H1 (cell line): ENCODE results near the gene HSD3B1. TPM values are rescaled to one million over a fixed set of nuclear protein-coding genes. Genes with fewer than 3 reads are reported as not detected.

Experiments used
- BRCA1 ChIP-seq: IDR thresholded peaks from 2 replicates; pipeline ENCODE4 v1.6.1; 2012; ENCODE audit warnings: low read depth, low read length, improper control_type of control experiment
- NANOG ChIP-seq: IDR thresholded peaks from 2 replicates; pipeline ENCODE4 v1.6.1; 2011; ENCODE audit warnings: low read length, low read depth, mild to moderate bottlenecking, inconsistent platforms; ENCODE audit not compliant: insufficient read depth, poor library complexity, severe bottlenecking
- SIN3A ChIP-seq, 2 experiments: IDR thresholded peaks in 1 of 2; conservative IDR thresholded peaks in 1 of 2; 2 replicates each; pipeline ENCODE4 v1.6.1; 2011 to 2012; ENCODE audit warnings: low read length in 2 of 2, improper control_type of control experiment in 1 of 2, low read depth in 1 of 2, mild to moderate bottlenecking in 1 of 2
- polyA plus RNA-seq, 7 experiments: library from polyadenylated mRNA; depleted of rRNA in 3 of 7; stranded (reverse) in 5 of 7; unstranded in 2 of 7; fragments of >200 nt in 5 of 7; fragments of 200-250 nt in 2 of 7; gene quantifications; 1 replicate in 5 of 7; 2 replicates in 1 of 7; 4 replicates in 1 of 7; pipeline versions ENCODE4 v1.2.1 to v1.2.3, GENCODE V29; 2011 to 2013; ENCODE audit warnings: missing spikeins in 2 of 7, mixed read lengths in 2 of 7
- total RNA-seq: library from RNA; stranded (reverse); fragmentation: NEBNext Ultra II Directional; extraction: Animal tissue kit (Norgen Biotek cat#: 25700); gene quantifications from 2 replicates; pipeline ENCODE4 v1.2.1, GENCODE V29; 2021

The HSD3B1 gene
- total and polyA plus RNA-seq, 2 of the 8 experiments (the other 6 are each of a cell fraction or from before 2014, with no cell fraction given), result not detected

DNA sequence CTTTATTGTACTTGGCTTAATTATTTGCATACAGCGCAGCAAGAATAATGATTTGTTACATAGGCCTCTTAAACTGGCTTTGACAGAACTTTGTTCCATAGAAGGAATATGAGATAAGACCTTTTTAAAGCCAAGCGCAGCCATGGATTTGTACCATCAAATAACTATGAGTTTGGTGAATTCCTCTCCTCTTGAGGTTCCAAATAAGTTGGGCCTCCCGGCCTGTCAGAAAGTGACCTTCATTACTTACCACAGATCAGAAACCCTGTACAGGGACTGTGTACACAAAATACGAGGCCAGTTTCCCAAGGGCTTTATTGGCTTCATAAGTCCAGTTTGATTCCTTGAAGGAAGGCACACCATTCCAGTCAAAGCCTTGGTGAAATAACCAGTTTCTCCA, 21.8 kb upstream of the HSD3B1 start (continued):
- TF ChIP-seq NANOG (no peak), SIN3A (conservative IDR thresholded peaks at IDR 0.05 in 1 of 2, IDR thresholded peaks at IDR 0.05 in 1 of 2; ENCODE audit: low read depth in 1 of 2, low read length in 2 of 2) (no peak), BRCA1 (no peak)
